Neural cell (in vitro differentiated cells): Measurements from ENCODE around the gene FOXK1. TPM values are rescaled to one million over a fixed set of nuclear protein-coding genes. Genes with fewer than 3 reads are reported as not detected.
A peak's percentile ranks its signal among the peaks of the same experiment; 100 is the strongest.

ENCODE experiments used
- H2AFZ ChIP-seq: fragments of 200-600, 300-800 bp; sonication (generic), shearing (Covaris generic); 2 replicates; pipeline ENCODE4 v1.6.0; 2014; ENCODE audit warnings: low read depth, mild to moderate bottlenecking, antibody characterized with exemption, low read length, moderate library complexity
- H3F3A ChIP-seq: fragments of 200-600 bp; shearing (Covaris generic); 2 replicates; pipeline ENCODE4 v1.6.1; 2016; ENCODE audit warnings: mild to moderate bottlenecking, moderate library complexity, mixed read lengths, antibody characterized with exemption, low read length; ENCODE audit not compliant: insufficient read depth, poor library complexity, severe bottlenecking
- H3K27ac ChIP-seq: fragments of 200-600, 300-800 bp; sonication (generic), shearing (Covaris generic); 2 replicates; pipeline ENCODE4 v1.5.1; 2014; ENCODE audit warnings: mild to moderate bottlenecking, low read length, moderate library complexity
- H3K27me3 ChIP-seq: fragments of 300-800, 200-600 bp; sonication (generic), shearing (Covaris generic); 2 replicates; pipeline ENCODE4 v1.6.0; 2014; ENCODE audit warnings: mild to moderate bottlenecking, low read depth, low read length, moderate library complexity; ENCODE audit not compliant: insufficient read depth
- H3K36me3 ChIP-seq: fragments of 300-800, 200-600 bp; sonication (generic), shearing (Covaris generic); 2 replicates; pipeline ENCODE4 v1.5.1; 2014; ENCODE audit warnings: mild to moderate bottlenecking, antibody characterized with exemption, low read length, moderate library complexity; ENCODE audit not compliant: insufficient read depth
- H3K4me2 ChIP-seq: fragments of 300-800, 200-600 bp; sonication (generic), shearing (Covaris generic); 2 replicates; pipeline ENCODE4 v1.6.0; 2014; ENCODE audit warnings: mild to moderate bottlenecking, low read length
- H3K4me3 ChIP-seq: fragments of 300-800, 200-600 bp; sonication (generic), shearing (Covaris generic); 2 replicates; pipeline ENCODE4 v1.5.1; 2014; ENCODE audit warnings: mild to moderate bottlenecking, low read length, moderate library complexity
- H3K79me2 ChIP-seq: fragments of 200-600 bp; shearing (Covaris generic); replicated peaks from 2 replicates; pipeline ENCODE4 v1.6.0; 2014; ENCODE audit warnings: mild to moderate bottlenecking, low read length, moderate library complexity; ENCODE audit not compliant: insufficient read depth
- H3K9ac ChIP-seq: fragments of 300-800, 200-600 bp; sonication (generic), shearing (Covaris generic); 2 replicates; pipeline ENCODE4 v1.6.1; 2016; ENCODE audit warnings: mild to moderate bottlenecking, low read length, mixed read lengths
- H3K9me2 ChIP-seq: fragments of 200-600 bp; shearing (Covaris generic); 2 replicates; pipeline ENCODE4 v1.6.1; 2016; ENCODE audit warnings: mild to moderate bottlenecking, low read length, mixed read lengths; ENCODE audit not compliant: insufficient read depth
- H3K9me3 ChIP-seq: fragments of 200-600, 300-800 bp; sonication (generic), shearing (Covaris generic); 2 replicates; pipeline ENCODE4 v1.6.1; 2016; ENCODE audit warnings: mild to moderate bottlenecking, mixed run types, low read length, moderate library complexity, mixed read lengths
- H4K20me1 ChIP-seq: fragments of 200-600 bp; shearing (Covaris generic); 2 replicates; pipeline ENCODE4 v1.6.1; 2016; ENCODE audit warnings: mild to moderate bottlenecking, mixed run types; ENCODE audit not compliant: insufficient read depth
- CTCF ChIP-seq: fragments of 450-650 bp; IDR thresholded peaks from 2 replicates; pipeline ENCODE4 v1.5.1; 2014; ENCODE audit warnings: antibody characterized with exemption, mild to moderate bottlenecking, moderate library complexity; ENCODE audit not compliant: poor library complexity, severe bottlenecking
- EP300 ChIP-seq: fragments of 450-650 bp; conservative IDR thresholded peaks from 2 replicates; pipeline ENCODE4 v1.6.1; 2014; ENCODE audit warnings: antibody characterized with exemption, mild to moderate bottlenecking, moderate library complexity; ENCODE audit not compliant: poor library complexity, severe bottlenecking
- EZH2 ChIP-seq: fragments of 200-600, 300-800 bp; shearing (Covaris generic), sonication (generic); IDR thresholded peaks from 2 replicates; pipeline ENCODE4 v1.6.1; 2014; ENCODE audit warnings: antibody characterized with exemption, low read length, borderline replicate concordance, mild to moderate bottlenecking; ENCODE audit not compliant: insufficient read depth, poor library complexity, severe bottlenecking
- MXI1 ChIP-seq: fragments of 450-650 bp; conservative IDR thresholded peaks from 2 replicates; pipeline ENCODE4 v1.6.1; 2014; ENCODE audit warnings: antibody characterized with exemption, mild to moderate bottlenecking; ENCODE audit not compliant: poor library complexity, severe bottlenecking
- POLR2AphosphoS5 ChIP-seq: IDR thresholded peaks from 2 replicates; pipeline ENCODE4 v1.6.1; 2012
- RAD21 ChIP-seq: fragments of 450-650 bp; conservative IDR thresholded peaks from 2 replicates; pipeline ENCODE4 v1.6.1; 2014; ENCODE audit warnings: antibody characterized with exemption, mild to moderate bottlenecking, moderate library complexity
- SMC3 ChIP-seq: fragments of 450-650 bp; conservative IDR thresholded peaks from 2 replicates; pipeline ENCODE4 v1.6.1; 2014; ENCODE audit warnings: antibody characterized with exemption, mild to moderate bottlenecking, moderate library complexity; ENCODE audit not compliant: poor library complexity
- TAF1 ChIP-seq: IDR thresholded peaks from 2 replicates; pipeline ENCODE4 v1.6.1; 2012; ENCODE audit warnings: low read depth
- polyA plus RNA-seq: library from polyadenylated mRNA; depleted of rRNA; stranded (reverse); fragments of >200 nt; gene quantifications from 2 replicates; pipeline ENCODE4 v1.2.3, GENCODE V29; 2014
- TF ChIP-seq, protein P1 (sequence below): IDR thresholded peaks from 2 replicates; pipeline ENCODE4 v1.6.1; 2012; ENCODE audit warnings: borderline replicate concordance

Gene FOXK1
- polyA plus RNA-seq, 1 donor from 2014 or later = 7.4 TPM

DNA sequence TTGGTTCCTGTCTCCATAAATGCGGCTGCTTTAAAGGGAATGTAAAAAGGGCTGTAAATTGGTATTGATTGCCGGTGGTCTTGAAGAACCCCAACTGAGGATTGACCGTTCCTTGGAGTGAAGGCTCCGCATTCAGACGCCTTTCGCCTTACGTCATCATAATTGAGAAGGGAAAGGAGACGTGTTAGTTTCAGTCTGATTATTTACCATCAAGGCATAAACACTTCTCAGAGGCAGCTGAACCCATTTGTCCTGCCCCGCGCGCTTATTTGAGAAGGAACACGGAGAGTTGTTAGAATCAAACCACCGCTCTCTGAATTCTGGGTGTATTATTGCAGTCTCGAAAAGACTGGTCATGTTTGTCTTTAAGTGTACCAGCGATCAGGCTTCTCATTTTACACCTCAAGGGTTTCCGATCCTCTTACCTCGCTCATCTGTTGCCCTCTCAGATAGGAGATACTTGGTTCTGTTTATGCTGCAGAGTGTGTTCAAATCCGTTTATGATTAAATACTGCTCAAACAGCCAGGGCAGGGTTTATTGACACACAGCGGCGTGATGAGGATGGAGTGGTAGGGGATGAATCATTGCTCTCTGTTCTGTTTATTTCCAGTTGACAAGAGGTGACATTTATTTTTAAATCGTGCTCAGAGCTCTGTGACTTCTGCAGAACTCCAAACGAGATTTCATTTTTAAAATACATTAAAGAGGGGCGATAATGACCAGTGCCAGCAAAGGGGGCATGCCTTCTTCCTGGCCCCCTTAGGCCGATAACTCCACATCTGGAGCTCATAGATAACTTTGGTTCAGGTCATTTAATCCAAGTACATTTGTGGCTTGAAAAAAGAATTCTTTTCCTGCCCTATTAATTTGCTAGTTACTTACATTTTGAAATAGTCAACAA lies 30.4 kb downstream of the FOXK1 start:
- Histone ChIP-seq H3K4me2 (no peak overlapping the region), H3K4me3 (peak overlapping the region; percentile 8)

GRCh38 chr7:4713183-4713784 lies 31.2 kb downstream of the FOXK1 start:
- Histone ChIP-seq H3K9me3 (no peaks in the 10 kb centered on the region), H3K4me2 (no peak overlapping the region), H3K4me3 (peak overlapping the region; percentile 8), H2AFZ (no peak overlapping the region), H4K20me1 (no peaks in the 10 kb centered on the region), H3K36me3 (no peaks in the 10 kb centered on the region), H3F3A (no peaks in the 10 kb centered on the region), H3K9me2 (no peaks in the 10 kb centered on the region), H3K79me2 (peaks cover 14% of the 10 kb centered on the region), H3K27me3 (no peaks in the 10 kb centered on the region), H3K9ac (no peak overlapping the region), H3K27ac (peak overlapping the region; percentile 71)
- no peak for TF ChIP-seq CTCF
- TF ChIP-seq, protein P1, sequence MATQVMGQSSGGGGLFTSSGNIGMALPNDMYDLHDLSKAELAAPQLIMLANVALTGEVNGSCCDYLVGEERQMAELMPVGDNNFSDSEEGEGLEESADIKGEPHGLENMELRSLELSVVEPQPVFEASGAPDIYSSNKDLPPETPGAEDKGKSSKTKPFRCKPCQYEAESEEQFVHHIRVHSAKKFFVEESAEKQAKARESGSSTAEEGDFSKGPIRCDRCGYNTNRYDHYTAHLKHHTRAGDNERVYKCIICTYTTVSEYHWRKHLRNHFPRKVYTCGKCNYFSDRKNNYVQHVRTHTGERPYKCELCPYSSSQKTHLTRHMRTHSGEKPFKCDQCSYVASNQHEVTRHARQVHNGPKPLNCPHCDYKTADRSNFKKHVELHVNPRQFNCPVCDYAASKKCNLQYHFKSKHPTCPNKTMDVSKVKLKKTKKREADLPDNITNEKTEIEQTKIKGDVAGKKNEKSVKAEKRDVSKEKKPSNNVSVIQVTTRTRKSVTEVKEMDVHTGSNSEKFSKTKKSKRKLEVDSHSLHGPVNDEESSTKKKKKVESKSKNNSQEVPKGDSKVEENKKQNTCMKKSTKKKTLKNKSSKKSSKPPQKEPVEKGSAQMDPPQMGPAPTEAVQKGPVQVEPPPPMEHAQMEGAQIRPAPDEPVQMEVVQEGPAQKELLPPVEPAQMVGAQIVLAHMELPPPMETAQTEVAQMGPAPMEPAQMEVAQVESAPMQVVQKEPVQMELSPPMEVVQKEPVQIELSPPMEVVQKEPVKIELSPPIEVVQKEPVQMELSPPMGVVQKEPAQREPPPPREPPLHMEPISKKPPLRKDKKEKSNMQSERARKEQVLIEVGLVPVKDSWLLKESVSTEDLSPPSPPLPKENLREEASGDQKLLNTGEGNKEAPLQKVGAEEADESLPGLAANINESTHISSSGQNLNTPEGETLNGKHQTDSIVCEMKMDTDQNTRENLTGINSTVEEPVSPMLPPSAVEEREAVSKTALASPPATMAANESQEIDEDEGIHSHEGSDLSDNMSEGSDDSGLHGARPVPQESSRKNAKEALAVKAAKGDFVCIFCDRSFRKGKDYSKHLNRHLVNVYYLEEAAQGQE = no peak
- no peak for TF ChIP-seq RAD21
- TF ChIP-seq POLR2AphosphoS5 = no peak
- no peak for TF ChIP-seq TAF1
- TF ChIP-seq SMC3 = no peak

More for the DNA sequence above, 30.4 kb downstream of the FOXK1 start:
- Histone ChIP-seq H3K27me3 (no peaks in the 10 kb centered on the region), H2AFZ (no peak overlapping the region), H3K79me2 (peaks cover 14% of the 10 kb centered on the region), H3K36me3 (no peaks in the 10 kb centered on the region), H3K27ac (peak overlapping the region; percentile 71), H3K9ac (peak overlapping the region; percentile 30), H4K20me1 (no peaks in the 10 kb centered on the region), H3K9me2 (no peaks in the 10 kb centered on the region), H3K9me3 (no peaks in the 10 kb centered on the region), H3F3A (no peaks in the 10 kb centered on the region)
- TF ChIP-seq RAD21 (no peak), MXI1 (no peak), POLR2AphosphoS5 (no peak), EP300 (no peak), SMC3 (no peak), EZH2 (no peak), TAF1 (no peak), CTCF (no peak)
- TF ChIP-seq, protein P1 = no peak
